ENCODE data around the gene SF1.

The SF1 gene

DNA sequence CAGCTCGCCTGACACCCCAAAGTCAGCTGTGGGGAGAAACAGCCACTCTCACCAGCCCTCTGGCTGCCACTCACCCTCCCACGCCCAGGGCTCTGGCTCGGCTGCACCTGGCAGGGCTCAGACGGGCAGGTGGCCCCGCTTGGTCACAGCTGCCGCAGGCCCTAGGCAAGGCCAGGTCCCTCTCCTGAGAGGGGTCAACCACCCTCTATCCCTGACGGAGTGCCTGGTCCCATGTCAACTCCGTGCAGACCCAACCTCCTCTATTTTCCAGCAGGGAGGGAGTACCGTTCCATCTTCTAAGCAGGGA, 22.8 kb upstream of the SF1 start:
- H3K9ac ChIP-seq (ENCODE audit: low read length in 5 of 5), result no peak overlapping the region

DNA sequence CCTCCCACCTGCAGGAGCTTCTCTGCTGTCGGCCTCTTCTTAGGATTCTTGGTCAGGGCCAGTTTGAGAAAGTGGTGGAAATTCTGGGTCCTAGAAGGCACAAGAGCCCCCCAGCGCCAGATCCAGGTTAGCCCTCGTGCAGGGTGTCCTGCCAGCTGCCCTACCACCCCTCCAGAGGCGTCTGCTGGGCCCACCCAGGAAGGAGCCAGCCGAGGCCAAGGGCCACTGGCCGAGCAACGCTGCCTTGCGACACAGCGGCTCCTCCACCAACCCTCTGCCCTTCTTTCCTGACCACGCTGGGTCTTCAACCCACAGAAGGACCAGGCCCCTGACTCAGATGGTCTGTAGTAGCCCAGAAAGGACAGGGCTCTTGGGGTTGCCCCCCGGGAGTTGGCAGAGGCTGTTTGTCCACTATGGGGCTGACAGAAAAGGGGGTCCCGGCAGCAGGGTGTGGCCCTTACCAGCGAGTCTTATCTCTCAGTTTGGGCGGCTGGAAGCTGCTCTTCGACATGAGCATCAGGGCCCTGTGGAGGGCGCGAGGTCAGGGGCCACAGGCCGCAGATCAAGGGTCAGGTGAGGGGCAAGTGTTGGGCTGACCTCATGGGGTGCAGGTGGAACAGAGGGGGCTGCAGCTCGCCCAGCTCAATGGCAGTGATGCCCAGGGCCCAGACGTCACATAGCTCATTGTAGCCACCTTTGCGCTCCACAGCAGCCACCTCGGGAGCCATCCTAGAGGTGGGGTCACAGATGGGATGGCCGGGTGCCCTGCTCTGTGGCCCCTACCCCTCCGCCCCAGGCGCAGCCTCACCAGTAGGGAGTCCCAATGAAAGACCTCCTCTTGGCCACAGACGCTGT, 22.2 kb upstream of the SF1 start:
- Histone ChIP-seq H3K36me3 (ENCODE audit: control insufficient read depth in 5 of 5, insufficient read depth in 5 of 5, low read length in 5 of 5) (peaks cover 0 to 44% (median 37%) of the 10 kb centered on the region in 5 donors), H3K9me3 (ENCODE audit: control insufficient read depth in 5 of 5, low read length in 5 of 5) (no peaks in the 10 kb centered on the region), H3K27me3 (ENCODE audit: control insufficient read depth in 5 of 5, insufficient read depth in 4 of 5, low read length in 5 of 5) (no peaks in the 10 kb centered on the region), H3K4me3 (ENCODE audit: low read depth in 1 of 5, low read length in 5 of 5) (no peak overlapping the region), H3K27ac (ENCODE audit: low read depth, low read length) (peak overlapping the region; percentile 70), H3K4me1 (ENCODE audit: control insufficient read depth in 5 of 5, insufficient read depth in 5 of 5, low read length in 5 of 5) (peaks cover 2 to 33% (median 29%) of the 10 kb centered on the region in 5 donors), H3K9ac (ENCODE audit: low read length in 5 of 5) (no peak overlapping the region)

More for the DNA sequence above, 22.8 kb upstream of the SF1 start:
- H3K9me3 ChIP-seq (ENCODE audit: control insufficient read depth in 5 of 5, low read length in 5 of 5), result no peaks in the 10 kb centered on the region
- peak overlapping the region; percentile 70 for H3K27ac ChIP-seq (ENCODE audit: low read depth, low read length)
- peaks cover 0 to 44% (median 38%) of the 10 kb centered on the region in 5 donors for H3K36me3 ChIP-seq (ENCODE audit: control insufficient read depth in 5 of 5, insufficient read depth in 5 of 5, low read length in 5 of 5)
- no peaks in the 10 kb centered on the region for H3K27me3 ChIP-seq (ENCODE audit: control insufficient read depth in 5 of 5, insufficient read depth in 4 of 5, low read length in 5 of 5)
- H3K4me1 ChIP-seq (ENCODE audit: control insufficient read depth in 5 of 5, insufficient read depth in 5 of 5, low read length in 5 of 5), result peaks cover 2 to 33% (median 29%) of the 10 kb centered on the region in 5 donors
- H3K4me3 ChIP-seq (ENCODE audit: low read depth in 1 of 5, low read length in 5 of 5), result no peak overlapping the region

DNA sequence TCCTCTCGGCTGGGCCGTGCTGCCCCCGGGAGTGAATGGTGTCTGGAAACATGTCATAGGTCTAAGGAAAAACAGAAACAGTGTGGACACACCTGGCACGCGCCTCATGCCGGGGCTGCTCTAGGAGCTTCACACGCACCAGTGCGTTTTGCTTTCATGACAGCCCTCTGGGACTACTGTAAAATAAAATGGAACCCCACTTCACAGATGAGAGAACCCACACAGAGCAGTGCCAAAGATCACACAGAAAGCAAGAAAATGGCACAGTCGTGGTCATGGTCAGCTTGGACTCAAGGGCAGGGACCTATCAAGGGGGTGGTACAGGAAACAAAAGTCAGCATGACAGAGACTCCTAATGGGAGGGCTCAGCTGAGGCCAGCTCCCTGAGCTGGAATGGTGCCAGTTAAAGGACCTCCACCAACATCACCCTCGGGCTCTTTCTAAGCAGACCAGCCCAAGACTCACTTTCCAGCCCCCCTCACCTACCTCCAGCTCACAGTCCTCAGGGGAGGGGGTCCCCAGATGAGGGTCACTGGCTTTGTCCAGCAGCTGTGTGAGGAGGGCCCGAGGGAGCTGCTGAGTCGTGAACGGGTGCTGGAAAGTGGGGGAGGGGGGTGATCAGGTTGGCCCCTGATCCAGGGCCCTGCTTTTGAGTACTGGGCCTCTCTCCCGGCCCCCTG, 21.4 kb upstream of the SF1 start:
- Histone ChIP-seq H3K4me1 (ENCODE audit: control insufficient read depth in 5 of 5, insufficient read depth in 5 of 5, low read length in 5 of 5) (peaks cover 2 to 33% (median 29%) of the 10 kb centered on the region in 5 donors), H3K9ac (ENCODE audit: low read length in 5 of 5) (peak overlapping the region in 1 of 5 donors; percentile 30), H3K4me3 (ENCODE audit: low read depth in 1 of 5, low read length in 5 of 5) (no peak overlapping the region), H3K9me3 (ENCODE audit: control insufficient read depth in 5 of 5, low read length in 5 of 5) (no peaks in the 10 kb centered on the region), H3K27ac (ENCODE audit: low read depth, low read length) (no peak overlapping the region), H3K27me3 (ENCODE audit: control insufficient read depth in 5 of 5, insufficient read depth in 4 of 5, low read length in 5 of 5) (no peaks in the 10 kb centered on the region), H3K36me3 (ENCODE audit: control insufficient read depth in 5 of 5, insufficient read depth in 5 of 5, low read length in 5 of 5) (peaks cover 0 to 36% (median 30%) of the 10 kb centered on the region in 5 donors)

DNA sequence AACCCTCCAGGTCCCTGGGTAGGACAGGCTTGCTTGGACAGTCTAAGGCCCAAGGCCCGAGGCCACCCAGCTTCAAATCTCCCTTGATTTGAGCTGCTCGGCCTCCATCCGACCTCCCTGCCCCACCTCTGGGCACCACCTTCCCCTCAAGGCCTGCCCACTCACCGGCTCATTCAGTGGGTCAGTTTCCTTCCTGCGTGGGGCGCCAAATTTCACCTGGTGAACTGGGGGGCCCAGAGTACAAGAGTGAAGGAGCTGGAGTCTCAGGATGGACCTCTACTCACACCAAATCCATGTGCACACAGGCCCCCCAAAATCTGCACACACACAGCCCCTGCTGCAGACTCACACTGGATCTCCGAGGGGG, 20.9 kb upstream of the SF1 start:
- Histone ChIP-seq H3K9me3 (ENCODE audit: control insufficient read depth in 5 of 5, low read length in 5 of 5) (no peaks in the 10 kb centered on the region), H3K4me1 (ENCODE audit: control insufficient read depth in 5 of 5, insufficient read depth in 5 of 5, low read length in 5 of 5) (peaks cover 2 to 32% (median 27%) of the 10 kb centered on the region in 5 donors), H3K27ac (ENCODE audit: low read depth, low read length) (no peak overlapping the region), H3K36me3 (ENCODE audit: control insufficient read depth in 5 of 5, insufficient read depth in 5 of 5, low read length in 5 of 5) (peaks cover 0 to 34% (median 29%) of the 10 kb centered on the region in 5 donors), H3K9ac (ENCODE audit: low read length in 5 of 5) (no peak overlapping the region), H3K4me3 (ENCODE audit: low read depth in 1 of 5, low read length in 5 of 5) (no peak overlapping the region), H3K27me3 (ENCODE audit: control insufficient read depth in 5 of 5, insufficient read depth in 4 of 5, low read length in 5 of 5) (no peaks in the 10 kb centered on the region)

DNA sequence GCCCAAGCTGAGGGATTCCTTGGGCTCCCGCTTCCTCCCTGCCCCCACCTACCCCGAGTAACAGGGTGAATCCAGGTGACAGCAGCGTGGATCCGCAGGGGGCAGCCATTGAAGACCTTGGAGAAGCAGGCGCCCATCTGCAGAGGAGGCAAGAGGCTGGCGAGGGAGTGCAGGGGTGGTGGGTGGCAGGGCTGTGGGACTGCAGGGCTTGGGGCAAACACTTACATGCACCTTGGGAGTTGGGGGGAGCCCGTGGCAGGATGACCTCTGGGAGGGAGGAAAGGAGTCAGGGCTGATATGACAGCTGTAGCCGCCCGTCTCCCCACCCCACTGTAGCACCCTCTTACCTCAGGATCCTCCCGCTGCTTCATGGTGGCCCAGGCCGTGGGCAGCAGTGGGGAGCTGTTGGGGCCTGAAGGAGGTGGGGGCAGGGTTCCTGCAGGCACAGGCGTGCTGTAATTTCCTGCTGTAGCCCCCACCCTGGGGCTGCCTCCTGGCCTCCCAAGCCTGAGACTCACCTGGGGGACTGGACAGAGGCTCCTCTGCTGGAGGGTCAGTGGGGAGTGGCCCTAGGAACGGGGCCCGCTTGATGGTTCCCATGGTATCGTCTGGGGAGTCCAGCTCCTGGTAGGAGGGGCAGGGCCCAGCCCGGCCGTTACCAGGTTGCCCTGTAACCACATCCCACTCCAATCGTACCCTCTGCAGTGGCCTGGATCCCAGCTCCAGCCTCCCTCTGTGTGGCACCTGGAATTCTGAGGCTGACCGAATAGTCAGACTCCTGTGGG, 18.6 kb upstream of the SF1 start:
- Histone ChIP-seq H3K9ac (ENCODE audit: low read length in 5 of 5) (no peak overlapping the region), H3K4me1 (ENCODE audit: control insufficient read depth in 5 of 5, insufficient read depth in 5 of 5, low read length in 5 of 5) (peaks cover 0 to 28% (median 10%) of the 10 kb centered on the region in 5 donors), H3K27me3 (ENCODE audit: control insufficient read depth in 5 of 5, insufficient read depth in 4 of 5, low read length in 5 of 5) (no peaks in the 10 kb centered on the region), H3K4me3 (ENCODE audit: low read depth in 1 of 5, low read length in 5 of 5) (no peak overlapping the region), H3K27ac (ENCODE audit: low read depth, low read length) (no peak overlapping the region), H3K36me3 (ENCODE audit: control insufficient read depth in 5 of 5, insufficient read depth in 5 of 5, low read length in 5 of 5) (peaks cover 0 to 37% (median 29%) of the 10 kb centered on the region in 5 donors), H3K9me3 (ENCODE audit: control insufficient read depth in 5 of 5, low read length in 5 of 5) (no peaks in the 10 kb centered on the region)

DNA sequence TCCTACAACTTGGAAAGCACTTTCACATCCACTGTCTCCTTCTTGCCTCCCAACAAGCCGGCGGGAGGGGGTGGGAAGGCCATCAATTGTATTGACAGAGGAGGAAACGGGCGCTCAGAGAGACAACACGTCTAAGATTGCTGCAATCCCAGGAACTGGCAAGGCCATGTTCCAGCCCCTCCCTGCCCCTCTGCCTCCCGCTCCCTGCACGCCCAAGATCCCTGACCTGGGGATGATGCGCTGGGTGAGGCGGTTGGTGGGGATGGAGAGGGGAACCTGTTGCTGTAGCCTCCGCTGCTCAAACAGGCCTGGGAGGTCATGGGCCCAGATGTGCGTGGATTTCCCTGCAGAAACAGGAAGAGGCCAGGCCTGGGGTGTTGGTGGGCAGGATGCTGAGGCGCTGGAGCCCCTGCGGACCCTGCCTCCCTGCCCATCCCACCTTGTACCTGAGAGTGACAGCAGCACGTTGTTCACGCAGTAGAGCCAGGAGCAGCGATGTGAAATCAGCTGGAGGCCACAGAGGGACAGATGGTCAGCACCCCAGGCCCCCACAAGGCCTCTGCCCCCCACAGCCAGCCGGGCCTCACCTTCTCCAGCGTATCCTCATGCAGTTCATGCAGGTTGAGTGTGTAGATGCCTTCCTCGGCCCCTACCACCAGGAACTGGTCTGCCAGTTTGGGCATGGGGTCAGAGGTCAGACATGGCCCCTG, 17.9 kb upstream of the SF1 start:
- Histone ChIP-seq H3K27me3 (ENCODE audit: control insufficient read depth in 5 of 5, insufficient read depth in 4 of 5, low read length in 5 of 5) (no peaks in the 10 kb centered on the region), H3K27ac (ENCODE audit: low read depth, low read length) (no peak overlapping the region), H3K9me3 (ENCODE audit: control insufficient read depth in 5 of 5, low read length in 5 of 5) (no peaks in the 10 kb centered on the region), H3K4me3 (ENCODE audit: low read depth in 1 of 5, low read length in 5 of 5) (no peak overlapping the region), H3K4me1 (ENCODE audit: control insufficient read depth in 5 of 5, insufficient read depth in 5 of 5, low read length in 5 of 5) (peaks cover 0 to 22% (median 3%) of the 10 kb centered on the region in 5 donors), H3K36me3 (ENCODE audit: control insufficient read depth in 5 of 5, insufficient read depth in 5 of 5, low read length in 5 of 5) (peaks cover 0 to 44% (median 29%) of the 10 kb centered on the region in 5 donors), H3K9ac (ENCODE audit: low read length in 5 of 5) (no peak overlapping the region)

DNA sequence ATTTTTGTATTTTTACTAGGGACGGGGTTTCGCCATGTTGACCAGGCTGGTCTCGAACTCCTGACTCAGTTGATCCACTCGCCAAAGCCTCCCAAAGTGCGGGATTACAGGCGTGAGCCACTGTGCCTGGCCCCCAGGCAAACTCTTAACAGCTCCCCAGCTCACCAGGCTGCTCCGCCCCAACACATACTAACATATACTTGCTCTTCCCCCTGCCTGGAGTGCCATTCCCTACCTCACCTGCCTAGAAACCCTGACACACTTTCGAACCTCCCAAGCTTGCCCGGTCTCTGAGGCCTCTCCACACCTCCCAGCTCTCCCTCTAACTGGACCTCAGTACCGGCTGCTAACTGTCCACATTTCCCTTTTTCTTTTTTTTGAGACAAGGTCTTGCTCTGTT, 16.2 kb upstream of the SF1 start:
- Histone ChIP-seq H3K36me3 (ENCODE audit: control insufficient read depth in 5 of 5, insufficient read depth in 5 of 5, low read length in 5 of 5) (peaks cover 0 to 53% (median 35%) of the 10 kb centered on the region in 5 donors), H3K27ac (ENCODE audit: low read depth, low read length) (no peak overlapping the region), H3K9ac (ENCODE audit: low read length in 5 of 5) (no peak overlapping the region), H3K9me3 (ENCODE audit: control insufficient read depth in 5 of 5, low read length in 5 of 5) (no peaks in the 10 kb centered on the region), H3K27me3 (ENCODE audit: control insufficient read depth in 5 of 5, insufficient read depth in 4 of 5, low read length in 5 of 5) (no peaks in the 10 kb centered on the region), H3K4me1 (ENCODE audit: control insufficient read depth in 5 of 5, insufficient read depth in 5 of 5, low read length in 5 of 5) (peaks cover 0 to 17% (median 2%) of the 10 kb centered on the region in 5 donors), H3K4me3 (ENCODE audit: low read depth in 1 of 5, low read length in 5 of 5) (no peak overlapping the region)

DNA sequence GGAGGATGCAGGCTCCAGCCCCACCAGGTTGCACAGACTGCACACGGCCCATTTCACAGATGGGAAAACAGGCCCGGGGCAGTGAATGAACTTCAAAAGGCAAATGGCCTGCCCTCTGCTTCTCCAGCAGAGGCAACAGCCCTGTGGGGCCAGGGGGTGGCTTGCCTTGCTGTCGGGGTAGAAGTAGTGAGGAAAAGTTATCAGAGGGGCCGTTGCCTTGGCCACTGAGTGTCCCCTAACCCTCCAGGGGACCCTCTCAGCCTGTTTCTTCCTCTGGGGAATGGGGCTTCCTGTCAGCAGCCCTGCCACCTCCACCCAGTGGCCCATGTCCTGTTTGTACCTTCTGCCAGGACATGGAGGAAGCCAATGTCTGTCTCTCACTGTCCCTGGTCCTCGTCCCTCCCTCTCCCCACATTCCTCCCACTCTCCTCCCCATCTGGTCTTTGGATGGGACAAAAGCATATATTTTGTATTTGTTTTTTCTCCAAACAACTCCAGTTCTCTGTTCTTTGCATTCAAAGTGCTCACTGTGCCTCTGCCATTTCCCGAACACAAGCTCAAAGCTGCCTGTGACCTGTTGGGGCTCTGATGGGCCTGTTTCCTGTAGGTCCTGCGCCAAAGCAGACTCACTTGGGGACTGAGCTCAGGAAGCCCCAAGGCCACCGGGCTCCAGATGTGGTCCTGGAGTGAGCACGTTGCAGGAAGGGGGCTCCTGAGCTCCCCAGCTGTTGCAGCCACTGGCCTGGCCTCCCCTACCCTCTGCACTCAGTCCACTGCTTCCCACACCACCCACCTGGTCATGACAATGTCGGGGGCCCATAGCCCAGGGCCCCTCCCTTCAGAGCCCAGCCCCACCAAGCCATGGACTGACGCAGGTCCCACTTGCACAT, 15.2 kb upstream of the SF1 start:
- H3K9me3 ChIP-seq (ENCODE audit: control insufficient read depth in 5 of 5, low read length in 5 of 5), result no peaks in the 10 kb centered on the region
- no peak overlapping the region for H3K4me3 ChIP-seq (ENCODE audit: low read depth in 1 of 5, low read length in 5 of 5)
- H3K36me3 ChIP-seq (ENCODE audit: control insufficient read depth in 5 of 5, insufficient read depth in 5 of 5, low read length in 5 of 5), result peaks cover 0 to 53% (median 39%) of the 10 kb centered on the region in 5 donors
- no peak overlapping the region for H3K27ac ChIP-seq (ENCODE audit: low read depth, low read length)
- peaks cover 0 to 17% (median 2%) of the 10 kb centered on the region in 5 donors for H3K4me1 ChIP-seq (ENCODE audit: control insufficient read depth in 5 of 5, insufficient read depth in 5 of 5, low read length in 5 of 5)
- no peaks in the 10 kb centered on the region for H3K27me3 ChIP-seq (ENCODE audit: control insufficient read depth in 5 of 5, insufficient read depth in 4 of 5, low read length in 5 of 5)
- H3K9ac ChIP-seq (ENCODE audit: low read length in 5 of 5), result peak overlapping the region in 2 of 5 donors; percentile 6 to 53

DNA sequence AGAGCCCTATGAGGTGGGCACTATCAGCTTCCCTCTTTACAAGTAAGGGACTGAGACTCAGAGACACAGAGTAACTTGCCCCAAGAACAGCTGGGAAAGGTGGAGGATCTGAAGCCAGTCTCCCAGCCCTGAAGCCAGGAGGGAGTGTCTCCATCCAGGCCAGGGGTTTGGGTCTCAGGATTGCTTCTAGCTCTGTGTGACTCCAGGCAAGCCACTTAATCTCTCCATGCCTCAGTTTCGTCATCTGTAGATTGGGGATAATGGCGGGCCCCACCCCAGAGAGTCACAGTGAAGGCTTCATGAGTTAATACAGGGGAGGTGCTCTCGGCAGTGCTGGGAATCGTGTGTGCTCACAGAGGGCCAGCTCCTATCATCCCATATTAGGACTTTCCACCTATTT, 14.1 kb upstream of the SF1 start:
- Histone ChIP-seq H3K4me1 (ENCODE audit: control insufficient read depth in 5 of 5, insufficient read depth in 5 of 5, low read length in 5 of 5) (peaks cover 0 to 20% (median 5%) of the 10 kb centered on the region in 5 donors), H3K9me3 (ENCODE audit: control insufficient read depth in 5 of 5, low read length in 5 of 5) (no peaks in the 10 kb centered on the region), H3K4me3 (ENCODE audit: low read depth in 1 of 5, low read length in 5 of 5) (no peak overlapping the region), H3K9ac (ENCODE audit: low read length in 5 of 5) (no peak overlapping the region), H3K36me3 (ENCODE audit: control insufficient read depth in 5 of 5, insufficient read depth in 5 of 5, low read length in 5 of 5) (peaks cover 0 to 55% (median 42%) of the 10 kb centered on the region in 5 donors), H3K27me3 (ENCODE audit: control insufficient read depth in 5 of 5, insufficient read depth in 4 of 5, low read length in 5 of 5) (no peaks in the 10 kb centered on the region), H3K27ac (ENCODE audit: low read depth, low read length) (no peak overlapping the region)
